CD14-positive monocyte (primary cell): ENCODE results near the gene DLG1. TPM values are rescaled to one million over a fixed set of nuclear protein-coding genes. Genes with fewer than 3 reads are reported as not detected.

ENCODE experiments used
- DNase-seq, 3 donors: peaks; one replicate each; pipeline ENCODE4 v3.0.0-alpha.2; 2011 to 2022
- H2AFZ ChIP-seq: 2 replicates; pipeline ENCODE4 v1.6.0; 2012; ENCODE audit warnings: mild to moderate bottlenecking, low read depth, low read length, inconsistent platforms; ENCODE audit not compliant: insufficient read depth, poor library complexity, severe bottlenecking
- H3K27ac ChIP-seq, 2 donors: 1 replicate in 1 of 2; 2 replicates in 1 of 2; pipeline ENCODE4 v1.5.1; 2012 to 2013; ENCODE audit warnings: low read length in 2 of 2, control low read depth in 1 of 2, inconsistent platforms in 1 of 2, low read depth in 1 of 2, mild to moderate bottlenecking in 1 of 2
- H3K27me3 ChIP-seq, 2 donors: one replicate each; pipeline versions ENCODE4 v1.6.0 to v1.6.1; 2011 to 2013; ENCODE audit warnings: low read length in 2 of 2; ENCODE audit not compliant: control insufficient read depth in 2 of 2, insufficient read depth in 2 of 2
- H3K36me3 ChIP-seq, 2 donors: replicated peaks in 1 of 2; 1 replicate in 1 of 2; 2 replicates in 1 of 2; pipeline versions ENCODE4 v1.5.1 to v1.6.1; 2012 to 2013; ENCODE audit warnings: low read length in 2 of 2, control low read depth in 1 of 2, inconsistent platforms in 1 of 2, mild to moderate bottlenecking in 1 of 2; ENCODE audit not compliant: insufficient read depth in 2 of 2, control insufficient read depth in 1 of 2
- H3K4me1 ChIP-seq, 2 donors: 1 replicate in 1 of 2; 2 replicates in 1 of 2; pipeline versions ENCODE4 v1.5.1 to v1.6.1; 2012 to 2013; ENCODE audit warnings: low read length in 2 of 2, control low read depth in 1 of 2, inconsistent platforms in 1 of 2, mild to moderate bottlenecking in 1 of 2, moderate library complexity in 1 of 2; ENCODE audit not compliant: insufficient read depth in 2 of 2, control insufficient read depth in 1 of 2
- H3K4me2 ChIP-seq: replicated peaks from 2 replicates; pipeline ENCODE3; 2012; ENCODE audit warnings: low read length, moderate library complexity, mild to moderate bottlenecking; ENCODE audit not compliant: poor library complexity, severe bottlenecking; ENCODE audit errors: extremely low read depth
- H3K4me3 ChIP-seq, 3 experiments: fragments of 200-600 bp in 1 of 3; sonication (generic) in 1 of 3; replicated peaks in 1 of 3; 1 replicate in 2 of 3; 2 replicates in 1 of 3; pipeline ENCODE4 v1.5.1; 2011 to 2013; ENCODE audit warnings: low read length in 3 of 3, mild to moderate bottlenecking in 3 of 3, control low read depth in 2 of 3, low read depth in 2 of 3, inconsistent platforms in 1 of 3, moderate library complexity in 1 of 3
- H3K79me2 ChIP-seq: 2 replicates; pipeline ENCODE4 v1.6.0; 2012; ENCODE audit warnings: mild to moderate bottlenecking, control low read depth, inconsistent platforms, low read length, moderate library complexity; ENCODE audit not compliant: insufficient read depth
- H3K9ac ChIP-seq: 2 replicates; pipeline ENCODE4 v1.6.0; 2017; ENCODE audit warnings: low read length, mild to moderate bottlenecking; ENCODE audit not compliant: insufficient read depth, poor library complexity, severe bottlenecking
- H3K9me3 ChIP-seq, 2 donors: replicated peaks in 1 of 2; 1 replicate in 1 of 2; 2 replicates in 1 of 2; pipeline versions ENCODE4 v1.5.1 to v1.6.1; 2012 to 2013; ENCODE audit warnings: low read length in 2 of 2, control low read depth in 1 of 2; ENCODE audit not compliant: control insufficient read depth in 1 of 2, insufficient read depth in 1 of 2
- H4K20me1 ChIP-seq: 2 replicates; pipeline ENCODE4 v1.6.0; 2012; ENCODE audit warnings: mild to moderate bottlenecking, low read length, control low read depth, moderate library complexity; ENCODE audit not compliant: insufficient read depth
- H3K27ac Mint-ChIP-seq, 7 donors: one replicate each; pipeline ENCODE4 v1.8.0; 2020; ENCODE audit warnings: mild to moderate bottlenecking in 7 of 7, mixed read lengths in 7 of 7, moderate library complexity in 6 of 7, inconsistent platforms in 2 of 7
- H3K27me3 Mint-ChIP-seq, 3 donors: one replicate each; pipeline ENCODE4 v1.8.0; 2021 to 2022; ENCODE audit warnings: low read depth in 3 of 3, mild to moderate bottlenecking in 3 of 3, mixed read lengths in 3 of 3, moderate library complexity in 3 of 3, inconsistent platforms in 1 of 3
- H3K36me3 Mint-ChIP-seq, 2 donors: one replicate each; pipeline ENCODE4 v1.8.0; 2020; ENCODE audit warnings: mixed read lengths in 2 of 2, inconsistent platforms in 1 of 2, mild to moderate bottlenecking in 1 of 2
- H3K4me1 Mint-ChIP-seq: one replicate; pipeline ENCODE4 v1.8.0; 2020; ENCODE audit warnings: mild to moderate bottlenecking, mixed read lengths
- H3K4me3 Mint-ChIP-seq, 2 donors: one replicate each; pipeline ENCODE4 v1.8.0; 2020; ENCODE audit warnings: mild to moderate bottlenecking in 2 of 2, mixed read lengths in 2 of 2, moderate library complexity in 1 of 2
- H3K9me3 Mint-ChIP-seq, 7 donors: one replicate each; pipeline ENCODE4 v1.8.0; 2020 to 2022; ENCODE audit warnings: mixed read lengths in 7 of 7, mild to moderate bottlenecking in 6 of 7, moderate library complexity in 6 of 7, inconsistent platforms in 2 of 7
- WGBS: methylation state at CpG from one replicate; pipeline ENCODE4 v1.1.5; 2013; ENCODE audit warnings: missing lambda C conversion rate; ENCODE audit not compliant: insufficient coverage; 5-methylcytosine and 5-hydroxymethylcytosine counted together
- intact Hi-C, 2 donors: fragments of 100-400 bp; cut with micrococcal nuclease; formaldehyde crosslinking; loops; one replicate each; pipeline versions ENCODE4 v1.15.0 to v1.15.1; 2023
- polyA plus RNA-seq, 3 donors: library from polyadenylated mRNA; depleted of rRNA in 1 of 3; unstranded in 2 of 3; stranded (reverse) in 1 of 3; fragments of 300-500 nt in 2 of 3; fragments of >200 nt in 1 of 3; fragmentation: Illumina TruSeq in 2 of 3; gene quantifications; 1 replicate in 2 of 3; 2 replicates in 1 of 3; pipeline ENCODE4 v1.2.3, GENCODE V29; 2012 to 2021
- TF ChIP-seq, protein P1 (sequence below): fragments of 200-600 bp; IDR thresholded peaks from one replicate; pipeline ENCODE4 v1.8.0; 2022; ENCODE audit warnings: antibody characterized with exemption, mild to moderate bottlenecking

DLG1 gene
- polyA plus RNA-seq, 3 donors, result 6.5 to 21.9 (median 10.2) TPM

DNA sequence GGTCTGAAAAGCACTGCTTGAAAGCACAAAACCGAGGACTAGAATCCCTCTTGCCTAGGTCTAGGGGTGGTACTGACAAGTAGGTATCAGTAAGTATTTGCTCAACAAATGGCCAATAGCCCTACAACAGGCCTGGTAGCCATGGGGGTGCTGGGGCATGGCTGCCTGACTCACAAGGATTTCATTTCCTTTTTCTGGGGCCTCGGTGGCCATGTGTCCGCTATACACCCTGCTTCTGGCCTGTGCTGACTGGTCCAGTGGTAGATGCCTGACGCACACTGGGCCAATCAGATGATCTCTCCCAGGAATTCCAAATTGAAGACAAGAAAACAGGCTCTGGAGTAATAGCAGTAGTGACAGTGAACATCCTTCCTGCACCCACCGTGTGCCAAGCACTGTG lies 298.2 kb downstream of the DLG1 start:
- Mint-ChIP-seq H3K27me3 (peaks cover 10 to 17% (median 13%) of the 10 kb centered on the region in 3 donors), H3K4me3 (no peak overlapping the region)
- 57% methylated on average over 4 of the region's 5 CpGs for WGBS

DNA sequence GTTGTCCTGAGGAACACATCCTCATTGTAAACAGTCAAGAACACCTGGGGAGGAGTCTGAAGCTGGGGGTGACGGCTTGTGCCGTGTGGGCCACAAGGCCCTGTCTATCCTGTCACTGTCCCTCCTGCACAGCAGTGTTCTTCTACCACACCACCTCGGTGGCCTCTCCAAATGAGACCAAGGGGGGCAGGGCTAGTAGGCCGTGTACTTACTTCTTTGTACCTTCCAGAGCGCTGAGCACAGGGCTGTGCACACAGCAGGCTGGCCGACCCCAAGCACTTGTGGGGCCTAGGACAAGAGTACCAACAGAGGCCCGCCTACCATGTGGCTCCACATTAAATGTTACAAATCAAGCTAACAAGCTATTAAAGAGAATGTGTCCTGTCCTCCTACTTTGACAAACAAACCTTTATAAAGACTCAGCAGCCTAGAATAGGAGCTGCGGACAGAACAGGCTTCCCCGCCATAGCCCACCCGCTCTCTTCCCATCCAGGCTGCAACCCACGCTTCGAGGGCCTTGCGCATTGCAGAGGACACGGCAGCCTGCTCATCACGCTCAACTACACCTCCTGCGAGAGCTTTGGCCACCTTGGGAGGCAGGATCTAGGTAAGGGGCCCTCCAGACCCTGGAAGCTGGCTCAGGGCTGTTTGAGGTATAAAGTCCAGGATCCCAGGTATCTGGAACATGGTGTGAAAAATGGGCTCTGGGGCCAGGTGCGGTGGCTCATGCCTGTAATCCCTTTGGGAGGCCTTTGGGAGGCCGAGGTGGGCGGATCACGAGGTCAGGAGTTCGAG lies 299.2 kb downstream of the DLG1 start:
- Mint-ChIP-seq H3K4me3 (no peak overlapping the region), H3K9me3 (peaks cover 0 to 6% (median 0%) of the 10 kb centered on the region in 7 donors), H3K27ac (no peak overlapping the region), H3K27me3 (peaks cover 8 to 12% (median 10%) of the 10 kb centered on the region in 3 donors), H3K4me1 (peaks cover 10% of the 10 kb centered on the region), H3K36me3 (peaks cover 0 to 1% of the 10 kb centered on the region in 2 donors)
- WGBS, result 96% methylated on average over 12 of the region's 21 CpGs
- no peak overlapping the region for H3K9ac ChIP-seq
- peaks cover 0 to 12% of the 10 kb centered on the region in 2 donors for H3K27me3 ChIP-seq
- H3K27ac ChIP-seq, result no peak overlapping the region
- H4K20me1 ChIP-seq, result no peaks in the 10 kb centered on the region
- no peak for DNase-seq
- no peaks in the 10 kb centered on the region for H3K9me3 ChIP-seq
- no peaks in the 10 kb centered on the region for H3K36me3 ChIP-seq
- peaks cover 12 to 19% of the 10 kb centered on the region in 2 donors for H3K4me1 ChIP-seq
- no peak overlapping the region for H2AFZ ChIP-seq
- no peak overlapping the region for H3K4me2 ChIP-seq
- TF ChIP-seq, protein P1, sequence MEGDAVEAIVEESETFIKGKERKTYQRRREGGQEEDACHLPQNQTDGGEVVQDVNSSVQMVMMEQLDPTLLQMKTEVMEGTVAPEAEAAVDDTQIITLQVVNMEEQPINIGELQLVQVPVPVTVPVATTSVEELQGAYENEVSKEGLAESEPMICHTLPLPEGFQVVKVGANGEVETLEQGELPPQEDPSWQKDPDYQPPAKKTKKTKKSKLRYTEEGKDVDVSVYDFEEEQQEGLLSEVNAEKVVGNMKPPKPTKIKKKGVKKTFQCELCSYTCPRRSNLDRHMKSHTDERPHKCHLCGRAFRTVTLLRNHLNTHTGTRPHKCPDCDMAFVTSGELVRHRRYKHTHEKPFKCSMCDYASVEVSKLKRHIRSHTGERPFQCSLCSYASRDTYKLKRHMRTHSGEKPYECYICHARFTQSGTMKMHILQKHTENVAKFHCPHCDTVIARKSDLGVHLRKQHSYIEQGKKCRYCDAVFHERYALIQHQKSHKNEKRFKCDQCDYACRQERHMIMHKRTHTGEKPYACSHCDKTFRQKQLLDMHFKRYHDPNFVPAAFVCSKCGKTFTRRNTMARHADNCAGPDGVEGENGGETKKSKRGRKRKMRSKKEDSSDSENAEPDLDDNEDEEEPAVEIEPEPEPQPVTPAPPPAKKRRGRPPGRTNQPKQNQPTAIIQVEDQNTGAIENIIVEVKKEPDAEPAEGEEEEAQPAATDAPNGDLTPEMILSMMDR, result no peak
- no peak overlapping the region for H3K4me3 ChIP-seq
- intact Hi-C loops, result loop anchor here in 1 of 2 donors (10.0 kb wide), 1 partner anchor 46 kb away; no protein-coding TSS in a partner anchor
- no peaks in the 10 kb centered on the region for H3K79me2 ChIP-seq

More for the DNA sequence above, 298.2 kb downstream of the DLG1 start:
- peak overlapping the region in 1 of 7 donors; percentile 46 for H3K27ac Mint-ChIP-seq
- Histone ChIP-seq H3K4me3 (no peak overlapping the region), H2AFZ (no peak overlapping the region), H3K27me3 (peaks cover 0 to 12% of the 10 kb centered on the region in 2 donors), H3K79me2 (no peaks in the 10 kb centered on the region), H3K9me3 (no peaks in the 10 kb centered on the region), H4K20me1 (no peaks in the 10 kb centered on the region), H3K4me2 (no peak overlapping the region), H3K36me3 (no peaks in the 10 kb centered on the region), H3K4me1 (peaks cover 12 to 21% of the 10 kb centered on the region in 2 donors), H3K27ac (no peak overlapping the region), H3K9ac (no peak overlapping the region)
- peak; percentile 21 to 61 (median 33) for DNase-seq
- TF ChIP-seq, protein P1, result no peak
- intact Hi-C loops, result no loop called here
- peaks cover 0 to 6% (median 0%) of the 10 kb centered on the region in 7 donors for H3K9me3 Mint-ChIP-seq
- peaks cover 10% of the 10 kb centered on the region for H3K4me1 Mint-ChIP-seq
- H3K36me3 Mint-ChIP-seq, result peaks cover 0 to 4% of the 10 kb centered on the region in 2 donors
